TTC549 (cell line): ENCODE measurements around the gene TNRC6C.

Source experiments
- FAIRE-seq: peaks from 2 replicates; lab custom pipeline; 2012; peaks lifted over from hg19 to GRCh38; lab: Jason Lieb, UNC

Gene TNRC6C, protein sequence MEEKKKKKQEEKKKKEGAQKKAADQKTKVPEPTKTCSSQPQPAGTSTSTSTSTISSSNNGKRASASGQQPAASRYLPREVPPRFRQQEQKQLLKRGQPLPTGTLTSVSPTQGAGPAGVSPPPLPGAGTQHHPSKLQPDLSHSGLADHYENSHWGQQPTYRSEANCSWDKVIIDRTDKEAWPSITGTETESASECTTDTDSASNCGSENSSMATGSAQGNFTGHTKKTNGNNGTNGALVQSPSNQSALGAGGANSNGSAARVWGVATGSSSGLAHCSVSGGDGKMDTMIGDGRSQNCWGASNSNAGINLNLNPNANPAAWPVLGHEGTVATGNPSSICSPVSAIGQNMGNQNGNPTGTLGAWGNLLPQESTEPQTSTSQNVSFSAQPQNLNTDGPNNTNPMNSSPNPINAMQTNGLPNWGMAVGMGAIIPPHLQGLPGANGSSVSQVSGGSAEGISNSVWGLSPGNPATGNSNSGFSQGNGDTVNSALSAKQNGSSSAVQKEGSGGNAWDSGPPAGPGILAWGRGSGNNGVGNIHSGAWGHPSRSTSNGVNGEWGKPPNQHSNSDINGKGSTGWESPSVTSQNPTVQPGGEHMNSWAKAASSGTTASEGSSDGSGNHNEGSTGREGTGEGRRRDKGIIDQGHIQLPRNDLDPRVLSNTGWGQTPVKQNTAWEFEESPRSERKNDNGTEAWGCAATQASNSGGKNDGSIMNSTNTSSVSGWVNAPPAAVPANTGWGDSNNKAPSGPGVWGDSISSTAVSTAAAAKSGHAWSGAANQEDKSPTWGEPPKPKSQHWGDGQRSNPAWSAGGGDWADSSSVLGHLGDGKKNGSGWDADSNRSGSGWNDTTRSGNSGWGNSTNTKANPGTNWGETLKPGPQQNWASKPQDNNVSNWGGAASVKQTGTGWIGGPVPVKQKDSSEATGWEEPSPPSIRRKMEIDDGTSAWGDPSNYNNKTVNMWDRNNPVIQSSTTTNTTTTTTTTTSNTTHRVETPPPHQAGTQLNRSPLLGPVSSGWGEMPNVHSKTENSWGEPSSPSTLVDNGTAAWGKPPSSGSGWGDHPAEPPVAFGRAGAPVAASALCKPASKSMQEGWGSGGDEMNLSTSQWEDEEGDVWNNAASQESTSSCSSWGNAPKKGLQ (N-terminal part only)

DNA sequence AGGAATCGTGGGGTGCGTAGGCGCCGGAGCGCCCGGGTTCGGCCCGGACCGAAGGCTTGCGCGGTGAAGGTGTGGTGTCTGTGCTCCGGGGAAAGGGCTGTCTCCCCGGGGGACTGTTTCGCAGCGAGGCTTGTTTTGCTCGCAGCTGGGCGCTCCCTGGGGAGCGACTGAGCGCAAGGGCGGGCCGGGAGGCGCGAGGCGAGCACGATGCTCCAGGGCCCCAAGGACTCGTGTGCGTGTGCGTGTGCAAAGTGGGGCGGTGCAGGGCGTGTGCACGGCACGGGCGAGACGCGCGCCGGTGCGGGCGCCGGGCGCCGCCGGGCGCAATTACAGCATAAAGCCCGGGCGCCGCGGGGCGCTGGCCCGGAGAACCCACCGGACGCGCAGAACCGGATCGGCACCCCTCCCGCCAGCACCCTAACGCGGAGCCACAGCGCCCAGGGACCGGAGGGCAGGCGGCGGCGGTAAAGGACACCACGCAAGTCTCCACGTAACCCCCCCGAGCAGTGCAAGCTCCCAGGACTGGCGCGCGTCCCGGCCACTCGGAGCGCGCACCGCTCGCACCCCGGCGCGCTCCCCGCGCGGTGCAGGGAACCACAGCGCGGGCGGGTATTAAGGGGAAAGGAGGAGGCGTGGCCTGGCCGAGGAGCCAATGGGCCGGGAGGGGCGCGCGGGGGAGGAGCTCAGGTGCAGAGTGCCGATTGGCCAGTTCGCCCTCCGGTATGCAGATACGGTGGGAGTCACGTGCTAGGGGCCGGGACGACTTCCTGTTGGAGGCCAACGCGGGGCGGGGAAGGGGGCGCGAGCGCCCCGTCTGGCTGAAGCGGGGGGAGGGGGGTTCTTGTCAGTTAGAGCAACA lies at the start of gene TNRC6C:
Gene TNRC6C (plus strand): TSS at position 847 of the 859 bp plus-strand sequence. CDS start 45,504 bp downstream, outside the sequence.
- peak; percentile 40 for FAIRE-seq

DNA sequence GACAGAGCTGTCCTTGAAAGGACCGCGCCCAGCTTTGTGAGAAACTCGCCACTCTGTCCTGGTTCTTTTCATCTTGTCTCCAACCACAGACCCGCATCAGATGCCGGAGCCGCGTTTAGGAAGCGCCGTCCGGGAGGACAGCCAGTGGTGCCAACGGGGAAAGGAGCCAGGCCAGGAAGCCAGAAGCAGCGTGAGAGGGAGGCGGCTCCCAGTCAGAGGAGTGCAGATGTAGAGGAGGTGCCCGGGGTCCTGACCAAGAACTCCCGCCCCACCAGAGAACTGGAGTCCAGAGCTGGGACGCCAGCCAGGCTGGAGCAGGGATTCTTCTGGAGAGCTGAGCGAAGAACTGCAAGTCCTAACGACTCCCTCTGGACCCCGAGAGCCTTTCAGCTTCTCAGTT lies 49.3 kb upstream of the TNRC6C start:
- FAIRE-seq: no peak

DNA sequence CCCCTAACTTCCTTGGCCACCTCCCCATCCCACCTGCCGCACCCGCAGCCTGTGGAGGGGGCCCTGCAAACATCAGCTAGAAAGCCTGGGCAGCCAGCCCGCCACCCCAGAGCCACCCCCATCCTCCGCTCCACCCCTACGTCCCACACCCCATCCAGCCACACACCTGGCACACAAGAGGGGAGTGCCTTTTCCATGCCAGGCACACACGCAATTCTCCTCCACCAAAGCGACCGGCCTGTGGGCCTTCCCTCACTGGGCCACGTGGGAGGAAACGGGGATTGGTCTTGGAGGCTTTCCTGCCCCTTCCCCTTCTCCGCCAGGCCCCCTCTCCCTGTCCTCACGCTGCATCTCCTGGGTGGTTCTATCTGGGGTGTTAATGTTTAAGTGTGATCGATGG lies 48.7 kb upstream of the TNRC6C start:
- FAIRE-seq: no peak

DNA sequence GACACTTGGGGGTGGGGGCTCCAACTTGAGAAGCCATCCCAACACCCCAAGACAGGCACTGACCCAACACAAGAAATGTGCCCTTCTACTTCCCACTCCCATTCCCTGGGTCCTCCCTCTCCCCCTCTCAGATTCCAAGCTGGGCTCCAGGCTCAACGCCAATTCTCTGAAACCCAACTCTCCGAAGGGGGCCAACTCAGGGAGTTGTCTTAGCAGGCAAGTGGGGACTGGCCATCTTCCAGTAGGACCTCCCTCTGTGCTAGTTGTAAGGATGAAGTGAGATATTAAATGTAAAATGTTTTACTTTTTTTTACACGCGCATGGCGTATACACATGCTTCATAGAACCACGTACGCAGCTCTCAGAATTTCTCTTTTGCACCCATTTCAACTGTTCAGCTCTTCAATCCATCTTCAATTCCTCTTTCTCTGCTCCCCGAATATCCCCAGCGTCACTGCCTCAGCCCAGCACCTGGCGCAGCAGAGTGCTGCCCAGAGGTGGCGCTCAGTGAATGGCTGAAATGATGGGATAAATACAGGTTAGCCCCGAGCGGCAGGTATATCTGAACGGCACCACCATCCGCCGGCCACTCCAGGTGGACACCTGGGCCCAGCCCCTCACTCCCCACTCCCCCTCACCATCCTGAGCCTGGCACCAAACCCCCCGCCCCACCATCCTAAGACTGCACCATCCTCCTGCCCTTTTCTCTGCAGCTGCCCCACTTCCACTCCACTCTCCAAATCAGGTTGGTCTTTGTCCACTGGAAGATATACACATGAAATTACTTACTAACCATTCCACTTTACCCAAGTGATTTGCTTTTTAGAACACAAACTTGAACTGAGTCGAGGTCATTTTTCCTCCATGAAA lies 43.9 kb upstream of the TNRC6C start:
- no peak for FAIRE-seq

DNA sequence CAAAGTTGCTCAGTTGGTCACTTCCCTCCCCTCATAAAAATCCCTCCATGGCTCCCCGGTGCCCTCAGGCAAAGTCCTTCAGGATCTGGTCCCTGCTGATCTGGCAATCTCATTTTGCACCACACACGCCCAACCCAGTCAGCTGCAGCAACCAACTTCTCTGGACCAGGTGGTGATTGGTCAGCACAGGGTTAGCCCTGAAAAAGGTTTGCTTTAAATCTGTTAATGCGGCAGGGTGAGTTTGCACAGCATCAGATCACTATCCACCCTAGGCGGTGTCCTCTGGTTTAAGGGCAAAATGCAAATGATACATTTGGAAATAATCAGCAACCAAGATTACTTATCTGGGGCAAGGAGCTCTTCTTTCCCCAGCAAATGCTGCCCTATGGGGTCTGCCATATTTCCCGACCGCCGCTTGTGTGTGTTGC lies 42.9 kb upstream of the TNRC6C start:
- no peak for FAIRE-seq

DNA sequence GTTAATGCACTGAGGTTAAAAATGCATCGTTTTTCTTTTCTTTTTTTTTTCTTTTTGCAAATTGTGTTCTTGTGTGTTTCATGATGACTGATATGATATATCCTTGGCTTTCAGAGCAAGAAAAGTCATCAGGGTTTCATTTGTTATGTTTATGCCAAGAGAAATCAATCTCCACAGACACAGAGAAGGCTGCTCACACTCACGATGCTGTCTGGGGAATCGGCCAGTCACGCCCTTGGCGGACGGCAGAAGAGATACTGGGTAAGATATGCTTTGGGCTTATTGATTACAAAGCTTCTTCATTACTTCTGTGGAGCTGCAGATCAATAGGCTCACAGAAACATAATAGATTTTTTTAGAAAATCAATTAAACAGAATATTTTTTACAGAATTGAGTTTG lies 42.2 kb upstream of the TNRC6C start:
- no peak for FAIRE-seq

DNA sequence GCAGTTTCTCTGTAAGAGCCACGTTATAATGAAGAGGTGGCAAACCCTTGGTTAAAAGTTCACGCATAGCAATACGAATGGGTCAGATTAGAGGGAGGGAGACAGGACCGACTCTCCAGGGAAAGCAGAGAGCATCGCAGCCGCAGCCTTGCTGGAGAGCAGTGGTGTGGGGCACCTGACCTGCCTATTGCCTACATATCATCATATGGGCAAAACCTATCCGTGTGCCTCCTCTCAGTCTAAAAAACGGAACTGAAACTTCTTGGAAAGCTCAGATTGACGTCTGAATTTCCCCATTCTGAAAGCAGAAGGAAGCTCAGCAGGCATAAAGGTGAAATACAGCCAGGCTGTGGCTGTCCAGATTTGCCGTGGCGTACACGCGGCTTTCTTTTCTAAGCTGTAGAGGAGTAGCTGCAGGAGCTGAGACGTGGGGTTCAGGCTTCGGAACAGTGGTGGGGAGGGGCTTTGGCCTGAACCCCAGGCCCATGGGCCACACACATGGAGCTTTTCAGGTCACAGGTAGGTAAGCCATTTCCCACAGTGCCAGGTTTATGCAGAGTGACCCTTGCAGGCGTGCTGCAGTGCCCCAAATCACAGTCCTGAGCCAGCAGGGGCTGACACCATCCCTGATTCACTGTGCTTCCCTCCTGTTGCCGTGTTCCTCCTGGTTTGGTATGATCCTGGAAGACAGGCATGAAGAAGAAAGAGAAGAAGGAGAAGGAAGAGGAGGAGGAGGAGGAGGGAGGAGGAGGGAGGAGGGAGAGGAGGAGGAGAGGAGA lies 41.6 kb upstream of the TNRC6C start:
- no peak for FAIRE-seq

DNA sequence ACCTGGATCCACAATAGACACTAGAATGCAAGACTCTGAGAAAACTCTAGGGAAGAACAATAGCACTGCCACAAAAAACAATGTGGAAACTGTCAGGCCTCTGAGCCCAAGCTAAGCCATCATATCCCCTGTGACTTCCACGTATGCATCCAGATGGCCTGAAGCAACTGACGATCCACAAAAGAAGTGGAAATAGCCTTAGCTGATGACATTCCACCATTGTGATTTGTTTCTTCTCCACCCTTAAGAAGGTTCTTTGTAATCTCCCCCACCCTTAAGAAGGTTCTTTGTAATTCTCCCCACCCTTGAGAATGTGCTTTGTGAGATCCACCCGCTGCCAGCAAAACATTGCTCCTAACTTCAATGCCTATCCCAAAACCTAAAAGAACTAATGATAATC lies 39.2 kb upstream of the TNRC6C start:
- FAIRE-seq: no peak

DNA sequence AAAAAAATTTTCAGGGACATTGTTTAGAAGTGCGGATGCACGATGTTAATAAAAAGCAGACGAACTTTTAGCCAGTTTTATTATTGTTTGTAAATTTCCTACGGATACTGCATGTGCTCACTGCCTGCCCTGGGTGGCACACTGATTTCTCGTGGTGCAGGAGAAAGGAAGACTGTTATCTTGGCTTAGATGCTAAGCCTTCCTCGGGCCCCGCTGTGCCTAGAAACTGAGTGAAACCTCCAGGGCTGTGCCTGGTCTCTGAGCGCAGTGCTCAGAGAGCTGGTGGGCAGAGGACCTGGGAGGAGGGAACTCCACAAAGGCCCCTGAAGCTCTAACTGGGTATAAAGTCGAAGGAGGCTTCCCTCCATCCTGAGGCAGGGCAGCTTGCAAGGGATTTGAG lies 35.4 kb upstream of the TNRC6C start:
- no peak for FAIRE-seq

DNA sequence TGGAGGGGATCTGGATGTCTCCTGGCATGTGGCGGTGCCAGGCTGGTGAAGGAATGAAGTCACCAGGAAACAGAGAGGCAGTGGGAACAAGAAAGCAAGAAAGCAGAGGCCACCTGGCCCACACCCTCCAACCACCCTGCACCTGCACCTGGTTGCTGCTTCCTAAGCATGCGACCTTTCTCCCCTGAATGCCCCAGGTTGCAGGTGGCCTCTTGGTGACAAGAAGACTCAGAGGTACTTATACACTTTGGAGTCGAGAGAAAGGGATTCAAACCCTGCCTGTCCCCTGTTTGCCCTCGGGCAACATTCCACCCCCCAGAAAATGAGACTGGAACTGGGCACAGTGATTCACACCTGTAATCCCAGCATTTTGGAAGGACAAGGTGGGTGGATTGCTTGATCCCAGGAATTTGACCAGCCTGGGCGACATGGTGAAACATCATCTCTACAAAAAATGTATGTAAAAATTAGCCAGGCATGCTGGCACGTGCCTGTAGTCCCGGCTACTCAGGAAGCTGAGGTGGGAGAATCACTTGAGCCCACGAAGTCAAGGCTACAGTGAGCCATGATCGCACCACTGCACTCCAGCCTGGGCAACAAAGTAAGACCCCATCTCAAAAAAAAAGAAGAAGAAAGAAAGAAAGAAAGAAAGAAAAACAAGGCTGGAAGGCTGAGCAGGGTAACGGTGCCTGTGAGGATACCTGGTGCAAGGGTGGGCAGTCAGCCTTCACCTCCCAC lies 34.6 kb upstream of the TNRC6C start:
- FAIRE-seq: no peak

DNA sequence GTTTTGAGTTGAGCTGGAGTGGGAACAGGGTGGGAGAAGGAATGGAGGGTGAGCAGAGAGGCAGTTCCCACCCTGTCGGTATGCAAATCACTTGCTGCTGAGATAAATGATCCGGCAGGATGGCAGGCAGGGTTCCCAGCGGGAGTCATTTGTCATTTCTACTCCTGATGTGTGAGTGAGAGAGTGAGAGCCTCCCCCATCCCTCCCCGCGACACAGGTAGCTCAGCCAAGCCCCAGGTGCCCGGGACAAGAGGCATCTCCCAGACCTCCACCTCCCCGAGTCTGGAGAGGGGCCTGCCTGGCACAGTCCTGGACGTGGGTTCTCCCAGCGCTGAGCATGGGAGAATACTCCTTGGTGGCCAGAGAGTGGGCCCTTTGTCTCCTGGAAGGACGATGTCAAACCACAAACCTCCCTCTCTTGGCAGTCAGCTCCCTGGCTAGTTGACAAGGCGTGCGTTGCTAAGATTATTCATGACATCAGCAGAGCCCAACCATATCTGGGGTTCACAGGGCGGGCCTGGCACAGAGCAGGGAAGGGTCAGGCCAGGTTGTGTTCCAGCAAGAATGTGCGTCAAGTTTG lies 33.7 kb upstream of the TNRC6C start:
- no peak for FAIRE-seq

DNA sequence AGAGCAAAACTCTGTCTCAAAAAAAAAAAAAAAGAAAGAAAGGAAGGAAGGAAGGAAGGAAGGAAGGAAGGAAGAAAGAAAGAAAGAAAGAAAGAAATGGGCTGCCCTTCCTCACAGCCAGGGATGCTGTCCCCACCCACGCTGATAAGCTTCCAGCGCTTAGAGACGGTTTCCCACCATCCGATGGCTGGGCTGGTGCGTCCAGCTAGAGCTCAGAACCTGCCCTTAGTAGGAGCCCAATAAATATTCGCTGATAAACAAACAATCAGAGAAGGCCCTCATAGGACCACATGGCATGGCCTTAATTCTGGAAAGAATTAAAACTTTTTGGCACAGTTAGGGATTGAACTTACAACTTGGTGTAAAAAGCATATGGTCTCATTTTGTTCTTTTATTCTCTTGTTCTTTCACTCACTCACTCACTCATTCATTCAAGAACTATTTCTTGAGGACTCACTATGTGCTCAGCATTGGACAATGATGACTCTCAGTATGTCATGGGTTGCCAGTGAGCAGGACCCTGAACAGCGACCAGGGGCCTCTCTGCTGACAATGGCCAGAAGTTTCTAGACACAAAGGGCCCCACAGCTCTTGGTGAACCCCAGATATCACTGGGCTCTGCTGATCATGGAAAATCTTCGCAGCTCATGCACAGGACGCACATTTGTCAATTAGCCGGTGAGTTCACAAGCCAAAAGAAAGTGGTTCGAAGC lies 32.5 kb upstream of the TNRC6C start:
- no peak for FAIRE-seq

DNA sequence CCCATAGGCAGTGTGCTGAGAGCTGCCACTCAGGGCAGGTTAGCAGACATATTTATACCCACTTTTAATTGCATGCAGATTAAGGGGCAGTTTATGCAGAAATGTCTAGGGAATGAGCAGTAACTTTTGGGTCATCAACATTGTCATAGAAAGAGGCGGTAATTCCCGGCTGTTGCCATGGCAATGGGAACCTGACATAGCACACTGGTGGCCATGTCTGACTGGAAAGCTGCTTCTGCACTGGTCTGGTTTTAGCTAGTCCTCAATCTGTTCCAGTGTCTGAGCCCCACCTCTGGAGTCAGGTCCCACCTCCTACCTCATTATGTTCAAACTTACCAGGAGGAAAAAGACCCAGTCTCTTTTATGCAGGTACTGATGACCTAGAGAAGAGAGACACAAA lies 31.5 kb upstream of the TNRC6C start:
- no peak for FAIRE-seq

DNA sequence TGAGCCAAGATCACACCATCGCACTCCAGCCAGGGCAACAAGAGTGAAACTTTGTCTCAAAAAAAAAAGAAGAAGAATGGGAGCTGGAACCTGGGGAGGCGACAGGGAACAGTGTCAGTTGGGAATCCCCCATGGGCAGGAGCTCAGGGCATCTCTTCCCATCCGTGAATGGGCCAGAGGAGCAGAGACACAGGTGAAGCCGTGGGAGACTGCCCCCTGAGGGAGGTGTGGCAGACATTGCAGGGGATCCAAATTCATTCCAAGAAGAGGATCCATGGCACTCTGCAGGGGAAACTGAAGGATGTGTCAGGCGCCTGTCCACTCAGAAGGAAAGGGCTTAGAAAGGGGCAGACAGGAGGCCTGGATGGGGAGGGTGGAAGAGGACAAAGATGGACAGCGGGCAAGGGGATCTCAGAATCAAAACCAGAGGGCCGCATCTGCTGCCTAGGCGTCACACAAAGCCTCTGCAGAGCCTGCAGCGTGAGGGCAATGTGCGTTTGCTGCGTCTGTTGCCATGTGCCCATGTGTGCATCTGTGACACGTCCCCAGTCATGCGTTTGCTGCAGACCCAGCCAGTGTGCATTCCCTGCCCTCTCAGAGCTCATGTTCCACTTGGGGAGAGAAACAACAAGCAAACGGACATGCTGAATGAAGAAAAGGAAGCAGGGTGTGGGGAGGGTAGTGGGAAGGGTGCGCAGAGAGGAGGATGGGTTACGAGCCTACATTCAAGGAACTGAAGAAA lies 30.6 kb upstream of the TNRC6C start:
- FAIRE-seq: no peak

DNA sequence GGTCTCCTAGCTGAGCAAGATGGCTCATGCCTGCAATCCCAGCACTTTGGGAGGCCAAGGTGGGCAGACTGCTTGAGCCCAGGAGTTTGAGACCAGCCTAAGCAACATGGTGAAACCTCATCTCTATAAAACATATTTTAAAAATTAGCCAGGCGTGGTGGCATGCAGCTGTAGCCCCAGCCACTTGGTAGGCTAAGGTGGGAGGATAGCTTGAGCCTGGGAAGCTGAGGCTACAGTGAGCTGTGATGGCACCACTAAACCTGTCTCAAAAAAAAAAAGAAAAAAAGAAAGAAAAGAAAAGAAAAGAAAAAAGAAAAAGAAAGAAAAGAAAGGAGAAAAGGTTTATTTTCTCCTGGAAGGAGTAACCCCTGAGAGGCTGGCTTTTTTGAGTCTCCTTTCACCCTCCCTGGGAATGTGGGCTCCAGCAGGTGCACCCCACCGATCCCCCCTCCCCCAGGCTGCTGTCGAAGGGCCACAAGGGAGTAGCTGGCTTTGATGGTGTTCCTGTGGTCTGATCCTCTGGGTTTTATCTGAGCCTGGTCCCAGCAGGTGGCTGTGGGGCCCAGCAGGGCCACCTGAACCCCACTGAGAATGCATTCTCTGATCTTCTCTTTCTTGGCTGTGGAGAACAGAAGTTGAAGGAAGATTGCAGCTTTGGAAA lies 29.9 kb upstream of the TNRC6C start:
- FAIRE-seq: no peak

DNA sequence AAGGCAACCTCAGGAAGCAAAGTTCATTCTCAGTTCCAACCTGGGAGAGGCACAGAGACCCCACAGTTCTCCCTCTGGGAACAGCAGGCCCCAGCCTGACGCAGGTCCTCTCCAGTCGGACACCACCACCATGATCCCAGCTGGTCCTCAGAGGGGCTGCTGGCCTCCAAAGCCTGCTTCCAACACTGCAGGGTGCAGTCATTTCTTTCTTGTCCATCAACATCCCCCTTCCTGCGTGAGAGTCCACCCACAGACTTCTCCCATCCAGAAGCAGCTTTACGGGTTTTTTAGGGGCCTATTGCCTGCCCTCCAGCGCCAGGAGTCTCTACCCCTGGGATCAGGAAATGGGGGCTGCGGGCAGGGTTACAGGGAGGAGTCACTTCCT lies 29.3 kb upstream of the TNRC6C start:
- no peak for FAIRE-seq

DNA sequence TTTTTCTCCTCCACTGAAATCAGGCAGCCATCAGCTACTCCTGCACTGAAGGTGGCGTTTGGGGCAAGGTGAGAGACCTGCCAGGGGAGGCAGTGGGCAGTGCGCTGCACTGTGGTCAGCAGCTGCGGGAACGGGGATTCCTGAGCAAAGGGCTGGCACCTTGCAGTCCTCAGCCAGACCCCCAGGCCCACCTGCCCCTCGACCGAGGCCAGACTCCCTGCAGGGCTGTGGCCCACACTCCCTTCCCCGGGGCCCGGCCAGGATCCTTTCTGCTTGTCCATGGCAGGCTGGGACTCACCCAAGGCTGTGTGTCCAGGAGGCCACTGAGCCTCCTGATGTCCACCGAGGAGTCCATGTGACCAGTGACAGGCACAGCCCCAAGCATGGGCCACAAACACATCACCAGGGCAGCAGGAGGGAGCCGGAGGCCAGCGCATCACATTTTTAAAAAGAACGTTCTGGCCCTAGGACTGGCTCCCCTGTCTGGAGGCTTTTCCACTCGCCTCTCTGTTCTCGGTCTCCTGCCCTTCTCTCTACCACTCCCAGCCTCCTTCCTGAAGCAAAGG lies 28.5 kb upstream of the TNRC6C start:
- no peak for FAIRE-seq
